Measurements from ENCODE around the gene COX19.

COX19 gene

GRCh38 chr7:916291-916941 lies 58.9 kb downstream of the COX19 start:
- H3K4me3 ChIP-seq (ENCODE audit: low read depth, low read length) = no peak overlapping the region
- no peak for TF ChIP-seq CTCF (IDR thresholded peaks at IDR 0.05; ENCODE audit: low read depth, low read length)

Measured in WI38 (cell line).